ENCODE results near the gene PSMD2. TPM values are rescaled to one million over a fixed set of nuclear protein-coding genes. Genes with fewer than 3 reads are reported as not detected.

PSMD2 gene
- total RNA-seq, result 100 to 1,000 TPM; 230 to 272 TPM

DNA sequence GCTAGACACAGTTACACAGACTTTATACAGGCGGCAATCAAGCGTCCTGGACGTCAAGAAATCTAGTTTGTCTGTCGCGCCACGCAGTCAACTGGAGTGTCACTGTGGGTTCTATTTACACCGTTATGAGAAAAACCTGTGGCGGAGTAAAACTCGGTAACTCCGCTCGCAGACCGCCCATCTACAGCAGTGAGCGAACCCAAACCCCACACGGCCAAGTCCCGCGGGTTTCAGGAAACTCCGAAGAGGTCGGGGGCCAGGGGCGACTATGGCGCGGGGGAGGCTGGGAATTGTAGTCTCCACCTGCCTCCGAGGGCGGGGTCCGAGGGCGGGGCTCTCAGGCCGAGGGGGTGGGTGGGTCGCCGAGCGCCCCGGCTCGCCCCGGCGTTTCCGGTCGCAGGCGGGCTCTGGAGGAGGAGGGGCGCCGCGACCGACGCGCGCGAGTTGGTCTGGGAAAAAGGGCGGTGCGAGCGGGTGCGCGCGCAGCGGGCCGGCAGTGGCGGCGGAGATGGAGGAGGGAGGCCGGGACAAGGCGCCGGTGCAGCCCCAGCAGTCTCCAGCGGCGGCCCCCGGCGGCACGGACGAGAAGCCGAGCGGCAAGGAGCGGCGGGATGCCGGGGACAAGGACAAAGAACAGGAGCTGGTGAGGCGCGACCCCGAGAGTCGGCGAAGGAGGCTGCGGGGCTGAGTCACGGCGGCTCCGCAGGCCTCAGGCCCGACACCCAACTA, at the start of gene PSMD2:
Gene PSMD2 (plus strand): TSS at position 483 of the 729 bp plus-strand sequence. CDS start 26 bp downstream, at position 509.
- WGBS, result under 1% methylated on average over 64 of the region's 78 CpGs
- TF ChIP-seq POLR2A (IDR thresholded peaks at IDR 0.05) (peak; percentile 56), POLR2AphosphoS5 (IDR thresholded peaks at IDR 0.05) (peak; percentile 83)
- TF ChIP-seq, protein P1, sequence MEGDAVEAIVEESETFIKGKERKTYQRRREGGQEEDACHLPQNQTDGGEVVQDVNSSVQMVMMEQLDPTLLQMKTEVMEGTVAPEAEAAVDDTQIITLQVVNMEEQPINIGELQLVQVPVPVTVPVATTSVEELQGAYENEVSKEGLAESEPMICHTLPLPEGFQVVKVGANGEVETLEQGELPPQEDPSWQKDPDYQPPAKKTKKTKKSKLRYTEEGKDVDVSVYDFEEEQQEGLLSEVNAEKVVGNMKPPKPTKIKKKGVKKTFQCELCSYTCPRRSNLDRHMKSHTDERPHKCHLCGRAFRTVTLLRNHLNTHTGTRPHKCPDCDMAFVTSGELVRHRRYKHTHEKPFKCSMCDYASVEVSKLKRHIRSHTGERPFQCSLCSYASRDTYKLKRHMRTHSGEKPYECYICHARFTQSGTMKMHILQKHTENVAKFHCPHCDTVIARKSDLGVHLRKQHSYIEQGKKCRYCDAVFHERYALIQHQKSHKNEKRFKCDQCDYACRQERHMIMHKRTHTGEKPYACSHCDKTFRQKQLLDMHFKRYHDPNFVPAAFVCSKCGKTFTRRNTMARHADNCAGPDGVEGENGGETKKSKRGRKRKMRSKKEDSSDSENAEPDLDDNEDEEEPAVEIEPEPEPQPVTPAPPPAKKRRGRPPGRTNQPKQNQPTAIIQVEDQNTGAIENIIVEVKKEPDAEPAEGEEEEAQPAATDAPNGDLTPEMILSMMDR (IDR thresholded peaks at IDR 0.05), result peak in 1 of 4 experiments; percentile 20
- Histone ChIP-seq H3K9me3 (no peaks in the 10 kb centered on the region), H3K4me1 (replicated peaks) (peaks cover 5% of the 10 kb centered on the region), H3K27ac (peak within 1 kb of the TSS; percentile 78 to 81), H3K4me3 (peak within 1 kb of the TSS; percentile 54 to 89), H3K36me3 (peaks cover 5 to 21% of the 10 kb centered on the region in 2 donors), H3K27me3 (replicated peaks; ENCODE audit: insufficient read depth) (no peaks in the 10 kb centered on the region)
- DNase-seq (ENCODE audit: low spot score), result peak; percentile 96
- intact Hi-C loops (cut with DNase I), result loop anchor here (2.0 to 5.0 kb wide), 3 partner anchors 16 to 127 kb away; partner anchors contain the start of genes AP2M1, CLCN2, EIF4G1 and POLR2H

DNA sequence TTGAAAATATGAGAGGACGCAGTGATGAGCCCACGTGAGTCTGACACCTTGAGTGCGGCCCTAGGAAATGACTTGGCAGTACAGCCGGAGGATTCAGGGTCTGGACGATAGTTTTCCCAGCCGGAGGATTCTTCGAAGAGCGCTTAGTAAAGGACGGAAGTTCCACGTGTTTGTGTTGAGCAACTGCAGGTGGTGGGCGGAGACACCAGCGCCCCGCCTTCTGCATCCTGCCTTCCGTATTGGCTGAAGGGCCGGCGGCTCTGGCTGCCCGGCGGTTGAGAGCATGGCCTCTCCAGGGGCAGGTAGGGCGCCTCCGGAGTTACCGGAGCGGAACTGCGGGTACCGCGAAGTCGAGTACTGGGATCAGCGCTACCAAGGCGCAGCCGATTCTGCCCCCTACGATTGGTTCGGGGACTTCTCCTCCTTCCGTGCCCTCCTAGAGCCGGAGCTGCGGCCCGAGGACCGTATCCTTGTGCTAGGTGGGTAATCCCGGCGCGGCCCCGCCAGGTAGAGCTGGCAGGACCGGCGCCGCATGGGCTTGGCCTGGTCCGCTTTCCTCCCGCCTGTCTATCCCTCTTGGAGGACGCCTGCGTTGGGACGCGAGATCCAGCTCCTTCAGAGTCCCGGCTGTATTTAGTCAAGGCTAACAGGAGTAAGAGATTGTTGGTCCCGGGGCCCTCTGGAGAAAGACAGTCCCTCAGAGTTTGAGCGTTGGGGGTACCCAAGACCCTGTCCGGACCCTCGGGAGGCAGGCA, 49.5 kb upstream of the PSMD2 start, which contains the start of gene EEF1AKMT4:
Gene EEF1AKMT4 (plus strand): TSS at position 261 of the 755 bp plus-strand sequence. CDS start 23 bp downstream, at position 284.
- no peaks in the 10 kb centered on the region for H3K4me1 ChIP-seq (replicated peaks)
- H3K27me3 ChIP-seq (replicated peaks; ENCODE audit: insufficient read depth), result no peaks in the 10 kb centered on the region
- TF ChIP-seq POLR2A (IDR thresholded peaks at IDR 0.05), result peak; percentile 42
- TF ChIP-seq, protein P1 (IDR thresholded peaks at IDR 0.05), result peak in 3 of 4 experiments; percentile 27 to 73 (median 51)
- peak; percentile 90 for TF ChIP-seq POLR2AphosphoS5 (IDR thresholded peaks at IDR 0.05)
- H3K27ac ChIP-seq, result peak within 1 kb of the TSS; percentile 77 to 83
- H3K9me3 ChIP-seq, result no peaks in the 10 kb centered on the region
- 0% methylated on average over 30 of the region's 54 CpGs for WGBS
- peak; percentile 96 for DNase-seq (ENCODE audit: low spot score)
- intact Hi-C loops (cut with DNase I), result loop anchor here (2.0 to 10.0 kb wide), 3 partner anchors 115 to 352 kb away; partner anchors contain the start of genes ABCC5 and EIF2B5
- peak within 1 kb of the TSS; percentile 81 to 97 for H3K4me3 ChIP-seq
- peaks cover 0 to 5% of the 10 kb centered on the region in 2 donors for H3K36me3 ChIP-seq

DNA sequence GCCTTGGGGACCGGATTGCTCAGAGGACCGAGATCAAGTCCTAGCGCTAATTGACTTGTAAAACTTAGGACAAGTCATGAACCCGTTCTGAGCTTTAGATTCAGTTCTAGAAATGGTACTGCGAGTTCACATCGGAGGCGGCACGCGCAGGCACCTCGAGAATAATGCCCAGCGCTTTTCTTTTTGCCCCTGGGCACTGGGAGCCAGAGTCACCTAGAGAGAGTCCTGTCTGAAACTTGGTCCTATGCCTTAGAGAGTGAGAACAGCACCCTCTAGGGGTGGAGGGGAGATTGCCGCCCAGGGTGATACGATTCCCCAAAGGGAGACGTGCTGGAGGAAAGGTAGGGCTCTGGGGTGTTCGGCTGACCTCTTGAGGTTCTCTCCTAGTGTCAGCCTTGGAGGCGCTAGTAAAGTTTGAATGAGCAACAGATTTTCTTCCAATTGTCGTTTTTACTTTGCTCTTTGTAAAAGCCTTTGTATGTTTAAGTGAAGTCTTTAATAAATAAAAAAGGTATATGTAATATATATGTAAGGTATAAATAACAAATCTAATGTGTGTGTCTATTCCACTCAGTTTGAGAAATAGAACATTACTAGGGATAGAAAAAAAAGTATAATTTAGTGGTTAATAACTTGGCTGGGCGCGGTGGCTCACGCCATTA, 48.7 kb upstream of the PSMD2 start:
- 14% methylated on average over 20 of the region's 20 CpGs for WGBS
- peak overlapping the region; percentile 20 to 77 for H3K27ac ChIP-seq
- H3K27me3 ChIP-seq (replicated peaks; ENCODE audit: insufficient read depth), result no peaks in the 10 kb centered on the region
- peak overlapping the region; percentile 81 to 97 for H3K4me3 ChIP-seq
- intact Hi-C loops (cut with DNase I), result loop anchor here (10.0 kb wide), 1 partner anchor 235 kb away; the partner anchor contains the start of gene ABCC5
- H3K36me3 ChIP-seq, result no peaks in the 10 kb centered on the region
- no peaks in the 10 kb centered on the region for H3K4me1 ChIP-seq (replicated peaks)
- peak; percentile 89 for DNase-seq (ENCODE audit: low spot score)
- TF ChIP-seq POLR2AphosphoS5 (IDR thresholded peaks at IDR 0.05) (peak; percentile 51), POLR2A (IDR thresholded peaks at IDR 0.05) (no peak)
- TF ChIP-seq, protein P1 (IDR thresholded peaks at IDR 0.05), result peak; percentile 82 to 87 (median 85)
- no peaks in the 10 kb centered on the region for H3K9me3 ChIP-seq

DNA sequence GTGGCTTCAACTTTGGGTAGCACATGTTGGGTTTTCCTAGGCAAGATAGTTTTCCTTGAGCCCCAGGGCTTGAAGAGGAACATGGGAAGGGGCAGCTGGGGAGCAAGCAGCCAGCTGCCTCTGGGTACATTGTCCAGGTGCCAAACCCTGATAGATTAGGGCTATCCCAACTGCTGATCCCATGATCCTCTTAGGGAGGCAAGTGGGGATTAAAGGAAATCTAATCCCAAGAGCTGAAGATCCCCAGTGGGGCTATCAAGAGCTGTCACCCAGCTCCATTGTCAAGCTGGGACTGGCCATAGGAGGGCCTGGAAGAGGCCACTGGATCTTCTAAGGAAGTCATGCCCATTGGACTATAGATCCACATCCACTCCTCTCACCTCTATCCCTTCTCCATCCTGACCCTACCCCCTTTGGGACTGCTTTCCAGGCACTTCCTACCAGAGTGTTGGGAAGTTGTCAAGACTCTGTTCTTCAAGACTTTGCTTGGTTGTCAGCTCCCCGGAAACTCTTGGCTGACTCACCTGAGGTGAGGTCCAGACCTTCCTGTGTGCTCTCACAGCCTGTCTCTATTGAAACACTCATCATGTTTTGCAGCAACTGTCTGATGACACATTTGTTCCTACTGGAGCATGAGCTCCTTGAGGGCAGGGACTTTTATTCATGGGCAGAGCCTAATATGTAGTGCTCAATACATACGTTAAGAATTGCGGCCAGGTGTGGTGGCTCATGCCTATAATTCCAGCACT, 43.6 kb upstream of the PSMD2 start:
- 92% methylated on average over 3 of the region's 3 CpGs for WGBS

More for the DNA sequence above, 43.6 kb upstream of the PSMD2 start:
- H3K4me1 ChIP-seq (replicated peaks), result no peaks in the 10 kb centered on the region
- no peak for DNase-seq (ENCODE audit: low spot score)
- no peak for TF ChIP-seq POLR2A (IDR thresholded peaks at IDR 0.05)
- TF ChIP-seq POLR2AphosphoS5 (IDR thresholded peaks at IDR 0.05), result no peak
- TF ChIP-seq, protein P1 (IDR thresholded peaks at IDR 0.05), result no peak
- no peaks in the 10 kb centered on the region for H3K36me3 ChIP-seq
- no peaks in the 10 kb centered on the region for H3K27me3 ChIP-seq (replicated peaks; ENCODE audit: insufficient read depth)
- no peak overlapping the region for H3K27ac ChIP-seq
- no peak overlapping the region for H3K4me3 ChIP-seq
- intact Hi-C loops (cut with DNase I), result loop anchor here (10.0 kb wide), 1 partner anchor 241 kb away; the partner anchor contains the start of gene ABCC5
- no peaks in the 10 kb centered on the region for H3K9me3 ChIP-seq
